ENCODE results near the gene CBX1. TPM values are rescaled to one million over a fixed set of nuclear protein-coding genes. Genes with fewer than 3 reads are reported as not detected.
A peak's percentile ranks its signal among the peaks of the same experiment; 100 is the strongest.

CBX1 gene
- total and polyA plus RNA-seq, 2 of the 8 experiments (the other 6 are each of a cell fraction or from before 2014, with no cell fraction given) = 38.7 to 173 TPM

DNA sequence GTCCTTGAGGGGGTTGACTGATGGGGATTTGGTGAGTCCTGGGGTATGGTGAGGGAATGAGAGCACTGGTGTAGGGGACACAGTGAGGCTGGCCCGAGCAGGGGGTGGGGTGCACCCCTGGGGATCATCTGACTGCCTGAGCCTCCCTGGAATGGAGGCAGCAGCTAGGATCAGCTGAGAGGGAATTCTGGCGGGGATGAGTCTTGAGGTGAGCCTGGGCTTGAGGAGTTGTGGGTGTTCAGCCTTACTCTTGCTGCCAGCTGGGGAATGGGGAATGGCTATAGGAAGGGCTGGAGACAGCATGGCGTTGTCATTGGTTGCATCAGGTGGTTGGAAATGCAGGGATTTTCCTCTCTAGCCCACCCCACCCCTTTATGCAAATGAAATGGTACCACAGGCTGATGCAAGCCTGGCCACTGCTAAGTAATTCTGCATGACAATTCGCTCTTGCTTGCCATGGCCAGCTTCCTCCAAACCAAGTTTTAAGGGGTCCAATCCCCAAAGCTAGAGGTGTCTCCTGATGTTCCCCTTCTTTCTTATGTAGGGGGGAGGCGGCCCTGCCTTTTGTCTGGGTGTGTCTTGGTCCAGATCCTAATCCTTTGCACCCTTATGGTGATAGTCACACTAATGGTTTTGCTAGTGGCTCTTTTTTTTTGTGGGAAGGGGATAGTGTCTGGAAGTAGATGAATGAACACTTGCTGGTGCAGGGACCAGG lies 45.6 kb downstream of the CBX1 start (continued):
- TF ChIP-seq CBX5 (IDR thresholded peaks at IDR 0.05; ENCODE audit: low read depth, low read length) = no peak
- TF ChIP-seq TEAD4 (IDR thresholded peaks at IDR 0.05; ENCODE audit: low read depth, low read length) = peak; percentile 38; the same call in 1 of the 2 replicates
- no peak for TF ChIP-seq SP2 (IDR thresholded peaks at IDR 0.05; ENCODE audit: low read length)
- peak; percentile 86 for TF ChIP-seq TBP (IDR thresholded peaks at IDR 0.05; ENCODE audit: low read depth, low read length)
- TF ChIP-seq MAFK (IDR thresholded peaks at IDR 0.05; ENCODE audit: low read depth, low read length) = no peak
- peak; percentile 77; the same call in 1 of the 2 replicates for TF ChIP-seq TAF1 (IDR thresholded peaks at IDR 0.05; ENCODE audit: low read depth, low read length)
